Epithelial cell of proximal tubule (primary cell): ENCODE results near the gene SSUH2. TPM values are rescaled to one million over a fixed set of nuclear protein-coding genes. Genes with fewer than 3 reads are reported as not detected.

ENCODE experiments used
- DNase-seq: peaks from one replicate; pipeline ENCODE4 v3.0.0-alpha.2; 2011; ENCODE audit warnings: low read depth
- H3K4me3 ChIP-seq: 2 replicates; pipeline ENCODE4 v1.5.1; 2011; ENCODE audit warnings: low read depth, mild to moderate bottlenecking, low read length
- CTCF ChIP-seq: conservative IDR thresholded peaks from 2 replicates; pipeline ENCODE4 v1.5.1; 2012; ENCODE audit warnings: low read depth, mild to moderate bottlenecking, low read length
- total RNA-seq: library from RNA; depleted of rRNA; stranded (reverse); fragments of >200 nt; gene quantifications from 2 replicates; pipeline ENCODE4 v1.2.3, GENCODE V29; 2015

SSUH2 gene
- total RNA-seq, 1 donor from 2014 or later = not detected

- TF ChIP-seq CTCF = no peak
- DNase-seq = no peak
- H3K4me3 ChIP-seq = no peak overlapping the region
Measured at GRCh38 chr3:8573342-8573926, 71.2 kb downstream of the SSUH2 start.

- no peak overlapping the region for H3K4me3 ChIP-seq
- no peak for TF ChIP-seq CTCF
- DNase-seq = no peak
Measured at GRCh38 chr3:8571256-8571655, 73.3 kb downstream of the SSUH2 start.

Other genes with a start within 250 kb of the SSUH2 start
- gene LMCD1, start 143.0 kb downstream of the SSUH2 start, total RNA-seq = 69.0 and 70.2 TPM in 2 replicates
- not detected in 2 replicates for gene CAV3, start 89.0 kb upstream of the SSUH2 start, total RNA-seq
- 5.9 and 8.4 TPM in 2 replicates for gene OXTR, start 124.8 kb upstream of the SSUH2 start, total RNA-seq